ENCODE measurements around the gene ACSL1. TPM values are rescaled to one million over a fixed set of nuclear protein-coding genes. Genes with fewer than 3 reads are reported as not detected.

The ACSL1 gene
- total RNA-seq, 2 experiments from 2014 or later: 12.4 to 12.5 TPM

DNA sequence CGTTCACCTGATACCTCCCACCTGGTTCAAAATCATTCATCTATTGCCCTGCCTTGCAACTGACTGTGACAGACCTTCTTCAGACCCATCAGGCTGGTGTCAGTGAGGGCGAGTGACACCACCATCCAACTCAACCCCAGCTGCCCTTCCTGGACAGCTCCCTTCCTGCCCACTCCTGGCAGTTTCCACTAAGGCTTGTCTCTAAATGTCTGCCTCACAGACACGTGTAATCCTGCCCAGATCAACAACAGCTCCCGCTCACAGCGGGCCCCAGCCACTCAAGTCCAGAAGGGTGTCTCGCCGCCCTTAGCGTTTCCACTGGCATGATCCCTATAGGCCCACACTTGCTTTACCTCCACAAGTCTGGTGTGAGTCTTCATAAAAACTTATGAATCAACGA, 28.9 kb downstream of the ACSL1 start:
- Mint-ChIP-seq H3K27me3 (no peaks in the 10 kb centered on the region), H3K36me3 (ENCODE audit: low read depth) (peaks cover 32% of the 10 kb centered on the region), H3K4me1 (ENCODE audit: low read depth) (peaks cover 22% of the 10 kb centered on the region), H3K9me3 (no peaks in the 10 kb centered on the region), H3K4me3 (no peak overlapping the region), H3K27ac (no peak overlapping the region)
- ChIA-PET CTCF (no interaction called here), POLR2A (no interaction called here)
- DNase-seq (no peak), ATAC-seq (ENCODE audit: poor library complexity) (no peak)
- H3K9me3 ChIP-seq (ENCODE audit: control insufficient read depth in 1 of 2, insufficient read depth in 1 of 2, low read length in 2 of 2): no peaks in the 10 kb centered on the region
- H3K4me3 ChIP-seq (ENCODE audit: low read length): no peak overlapping the region
- H3K27ac ChIP-seq (ENCODE audit: low read depth in 1 of 2, low read length in 2 of 2): no peak overlapping the region
- peaks cover 2% of the 10 kb centered on the region for H3K36me3 ChIP-seq (ENCODE audit: insufficient read depth, low read length)
- intact Hi-C loops (cut with DNase I, micrococcal nuclease): no loop called here
- peaks cover 14% of the 10 kb centered on the region for H3K4me1 ChIP-seq (ENCODE audit: insufficient read depth, low read length)
- H3K27me3 ChIP-seq (ENCODE audit: control insufficient read depth in 1 of 2, insufficient read depth in 2 of 2, low read length in 2 of 2): no peaks in the 10 kb centered on the region
- TF ChIP-seq, protein P1, sequence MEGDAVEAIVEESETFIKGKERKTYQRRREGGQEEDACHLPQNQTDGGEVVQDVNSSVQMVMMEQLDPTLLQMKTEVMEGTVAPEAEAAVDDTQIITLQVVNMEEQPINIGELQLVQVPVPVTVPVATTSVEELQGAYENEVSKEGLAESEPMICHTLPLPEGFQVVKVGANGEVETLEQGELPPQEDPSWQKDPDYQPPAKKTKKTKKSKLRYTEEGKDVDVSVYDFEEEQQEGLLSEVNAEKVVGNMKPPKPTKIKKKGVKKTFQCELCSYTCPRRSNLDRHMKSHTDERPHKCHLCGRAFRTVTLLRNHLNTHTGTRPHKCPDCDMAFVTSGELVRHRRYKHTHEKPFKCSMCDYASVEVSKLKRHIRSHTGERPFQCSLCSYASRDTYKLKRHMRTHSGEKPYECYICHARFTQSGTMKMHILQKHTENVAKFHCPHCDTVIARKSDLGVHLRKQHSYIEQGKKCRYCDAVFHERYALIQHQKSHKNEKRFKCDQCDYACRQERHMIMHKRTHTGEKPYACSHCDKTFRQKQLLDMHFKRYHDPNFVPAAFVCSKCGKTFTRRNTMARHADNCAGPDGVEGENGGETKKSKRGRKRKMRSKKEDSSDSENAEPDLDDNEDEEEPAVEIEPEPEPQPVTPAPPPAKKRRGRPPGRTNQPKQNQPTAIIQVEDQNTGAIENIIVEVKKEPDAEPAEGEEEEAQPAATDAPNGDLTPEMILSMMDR (IDR thresholded peaks at IDR 0.05): no peak

DNA sequence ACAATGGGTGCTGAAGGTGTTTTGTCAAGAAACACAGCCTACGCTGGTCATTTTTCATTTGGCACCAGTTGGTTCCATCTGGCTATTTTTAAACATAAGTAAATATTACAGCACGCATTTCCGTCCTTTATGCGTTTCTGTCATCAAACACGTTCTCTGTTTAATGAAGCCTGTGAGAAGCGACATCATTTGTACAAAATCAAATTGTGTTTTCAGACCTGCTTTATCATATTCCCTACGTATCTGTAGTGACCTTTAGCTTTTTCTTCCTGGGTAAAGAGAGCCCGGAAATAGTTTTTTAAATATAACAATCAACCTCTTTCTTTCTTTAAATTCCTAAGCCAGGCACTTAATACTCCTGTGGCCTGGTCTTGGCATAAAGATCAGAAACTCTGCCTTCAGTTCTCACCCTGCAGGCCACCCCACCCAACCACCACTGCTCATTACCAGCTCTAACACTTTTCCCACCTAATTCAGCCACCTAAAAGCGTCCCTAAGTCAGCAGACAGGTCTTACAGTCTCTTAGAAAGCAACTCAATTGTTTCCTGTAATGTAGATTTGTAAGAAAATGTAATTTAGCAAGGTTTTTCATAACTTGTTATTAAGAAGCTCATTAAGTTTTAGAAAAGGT, 30.4 kb downstream of the ACSL1 start:
- Mint-ChIP-seq H3K27me3 (no peaks in the 10 kb centered on the region), H3K4me1 (ENCODE audit: low read depth) (peaks cover 22% of the 10 kb centered on the region), H3K36me3 (ENCODE audit: low read depth) (peaks cover 32% of the 10 kb centered on the region), H3K9me3 (no peaks in the 10 kb centered on the region), H3K4me3 (no peak overlapping the region), H3K27ac (no peak overlapping the region)
- Histone ChIP-seq H3K27me3 (ENCODE audit: control insufficient read depth in 1 of 2, insufficient read depth in 2 of 2, low read length in 2 of 2) (no peaks in the 10 kb centered on the region), H3K36me3 (ENCODE audit: insufficient read depth, low read length) (peaks cover 2% of the 10 kb centered on the region), H3K27ac (ENCODE audit: low read depth in 1 of 2, low read length in 2 of 2) (no peak overlapping the region), H3K9me3 (ENCODE audit: control insufficient read depth in 1 of 2, insufficient read depth in 1 of 2, low read length in 2 of 2) (no peaks in the 10 kb centered on the region), H3K4me1 (ENCODE audit: insufficient read depth, low read length) (peaks cover 14% of the 10 kb centered on the region), H3K4me3 (ENCODE audit: low read length) (no peak overlapping the region)
- TF ChIP-seq, protein P1 (IDR thresholded peaks at IDR 0.05): no peak
- DNase-seq: no peak
- ATAC-seq (ENCODE audit: poor library complexity): no peak
- intact Hi-C loops (cut with DNase I, micrococcal nuclease): no loop called here
- POLR2A ChIA-PET: no interaction called here
- CTCF ChIA-PET: no interaction called here

DNA sequence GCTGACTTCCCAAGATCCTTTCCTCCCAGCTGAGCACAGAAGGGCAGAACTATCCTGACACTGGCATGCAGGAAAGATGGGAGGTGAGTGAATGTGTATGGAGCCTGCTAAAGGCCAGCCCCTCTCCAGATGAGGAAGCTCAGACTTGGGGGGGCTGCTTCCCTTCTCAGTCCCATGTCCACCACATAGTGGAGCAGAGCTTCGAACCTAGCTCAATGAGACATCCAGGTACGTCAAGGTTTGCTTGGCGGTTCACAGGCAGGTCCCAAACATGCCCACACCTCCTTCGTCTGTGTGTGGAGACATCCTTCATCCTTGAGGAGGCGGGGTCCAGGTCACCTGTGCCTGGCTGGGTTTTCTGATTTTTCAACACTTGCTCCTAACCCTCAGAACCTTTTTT, 31.3 kb downstream of the ACSL1 start:
- Histone ChIP-seq H3K27ac (ENCODE audit: low read depth in 1 of 2, low read length in 2 of 2) (no peak overlapping the region), H3K36me3 (ENCODE audit: insufficient read depth, low read length) (peaks cover 2% of the 10 kb centered on the region), H3K4me1 (ENCODE audit: insufficient read depth, low read length) (peaks cover 14% of the 10 kb centered on the region), H3K27me3 (ENCODE audit: control insufficient read depth in 1 of 2, insufficient read depth in 2 of 2, low read length in 2 of 2) (no peaks in the 10 kb centered on the region), H3K9me3 (ENCODE audit: control insufficient read depth in 1 of 2, insufficient read depth in 1 of 2, low read length in 2 of 2) (no peaks in the 10 kb centered on the region), H3K4me3 (ENCODE audit: low read length) (no peak overlapping the region)
- Mint-ChIP-seq H3K27ac (no peak overlapping the region), H3K36me3 (ENCODE audit: low read depth) (peaks cover 27% of the 10 kb centered on the region), H3K9me3 (no peaks in the 10 kb centered on the region), H3K4me3 (no peak overlapping the region), H3K27me3 (no peaks in the 10 kb centered on the region), H3K4me1 (ENCODE audit: low read depth) (peaks cover 22% of the 10 kb centered on the region)
- TF ChIP-seq, protein P1 (IDR thresholded peaks at IDR 0.05): no peak
- DNase-seq (no peak), ATAC-seq (ENCODE audit: poor library complexity) (no peak)
- CTCF ChIA-PET: no interaction called here
- intact Hi-C loops (cut with DNase I, micrococcal nuclease): no loop called here
- POLR2A ChIA-PET: no interaction called here
